Stimulated activated memory B cell treated with anti-CD40 and anti-IgM and Interleukin-4, amounts not matched to agents 10 μg/mL and 1 μg/mL and 100 μg/mL, for 72 hours (primary cell): ENCODE measurements around the gene USP6.
A peak's percentile ranks its signal among the peaks of the same experiment; 100 is the strongest.
"Not testable (repeated sequence)": the region's sequence is repeated elsewhere in the genome, so short reads cannot be mapped to it uniquely, and the experiment has no call there.

ENCODE experiments used
- ATAC-seq: fragments of 150-1000 bp; cut with Tn5 transposase; 2 replicates; pipeline ENCODE4 v1.10.0; 2021
- H3K27ac Mint-ChIP-seq: one replicate; pipeline ENCODE4 v1.8.0; 2022; ENCODE audit warnings: mild to moderate bottlenecking, mixed read lengths
- H3K27me3 Mint-ChIP-seq: one replicate; pipeline ENCODE4 v1.8.0; 2022; ENCODE audit warnings: mixed read lengths
- H3K36me3 Mint-ChIP-seq: one replicate; pipeline ENCODE4 v1.8.0; 2022; ENCODE audit warnings: mixed read lengths
- H3K4me1 Mint-ChIP-seq: one replicate; pipeline ENCODE4 v1.8.0; 2022; ENCODE audit warnings: mixed read lengths
- H3K4me3 Mint-ChIP-seq: one replicate; pipeline ENCODE4 v1.8.0; 2022; ENCODE audit warnings: mild to moderate bottlenecking, moderate library complexity, mixed read lengths
- H3K9me3 Mint-ChIP-seq: one replicate; pipeline ENCODE4 v1.8.0; 2022; ENCODE audit warnings: mixed read lengths

The USP6 gene

DNA sequence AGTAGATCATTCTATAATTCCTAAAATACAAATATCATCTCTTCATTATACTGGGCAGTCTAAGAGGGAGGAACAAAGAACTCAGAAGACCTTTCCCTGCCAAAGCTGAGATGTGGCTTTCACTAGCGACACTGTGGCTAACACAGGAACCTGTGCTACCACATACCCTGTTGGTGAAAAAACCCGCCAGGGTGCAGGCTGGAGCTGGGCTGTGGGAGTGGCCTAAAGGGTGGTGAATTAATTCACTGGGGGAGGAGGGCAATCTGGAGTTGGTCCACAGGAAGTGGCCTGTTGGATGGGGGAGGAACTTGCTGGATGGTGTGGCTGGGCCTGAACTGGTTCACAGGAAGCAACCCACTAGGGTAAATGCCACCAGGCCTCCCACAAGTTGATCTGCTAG is 68.5 kb downstream of the USP6 start:
- Mint-ChIP-seq H3K27ac (no peak overlapping the region), H3K4me1 (no peaks in the 10 kb centered on the region), H3K36me3 (peaks cover 62% of the 10 kb centered on the region), H3K27me3 (no peaks in the 10 kb centered on the region), H3K9me3 (peaks cover 31% of the 10 kb centered on the region), H3K4me3 (no peak overlapping the region)
- no peak for ATAC-seq

DNA sequence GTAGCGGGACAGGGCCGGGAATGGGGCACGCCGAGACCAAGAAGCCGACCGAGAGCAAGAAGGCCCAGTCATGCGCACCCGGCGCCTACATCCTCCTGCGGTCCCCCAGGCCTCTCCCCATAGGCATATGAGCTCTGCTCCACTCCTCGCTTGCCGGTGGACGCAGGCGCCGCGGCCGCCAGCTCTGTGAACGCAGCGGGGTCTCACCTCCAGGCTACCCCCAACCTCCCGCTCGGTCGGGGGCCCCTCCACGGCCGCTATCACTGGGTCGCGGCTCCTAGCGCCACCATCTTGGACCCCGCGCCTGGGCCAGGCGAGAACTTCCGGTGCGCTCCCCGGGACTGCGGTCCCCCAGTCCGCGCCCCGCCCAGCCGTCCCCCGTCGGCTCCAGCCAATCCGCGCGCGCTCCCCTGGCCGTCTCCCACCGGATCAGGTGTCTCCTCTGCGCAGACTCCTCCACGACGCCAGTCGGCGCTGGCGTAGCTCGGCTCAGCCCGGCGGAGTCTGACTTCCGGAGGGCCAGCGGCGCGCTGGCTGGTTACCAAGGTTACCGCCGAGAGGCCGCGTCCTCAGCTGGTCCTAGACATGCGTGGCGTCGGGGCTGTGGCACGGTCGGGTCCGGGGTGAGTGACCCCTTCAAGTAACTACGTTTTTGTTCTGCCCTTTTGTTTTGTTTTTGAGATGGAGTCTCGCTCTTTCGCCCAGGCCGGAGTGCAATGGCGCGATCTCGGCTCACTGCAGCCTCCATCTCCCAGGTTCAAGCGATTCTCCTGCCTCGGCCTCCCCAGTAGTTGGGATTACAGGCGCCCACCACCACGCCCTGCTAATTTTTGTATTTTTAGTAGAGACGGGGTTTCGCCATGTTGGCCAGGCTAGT is 75.9 kb downstream of the USP6 start, which contains the start of gene ZNF594:
Gene ZNF594 (minus strand): TSS at position 328 of the 877 bp plus-strand sequence. CDS start 7,612 bp downstream, outside the sequence.
- Mint-ChIP-seq H3K27me3 (no peaks in the 10 kb centered on the region), H3K4me3 (peak within 1 kb of the TSS; percentile 85), H3K9me3 (peaks cover 11% of the 10 kb centered on the region), H3K4me1 (peaks cover 27% of the 10 kb centered on the region), H3K27ac (peak within 1 kb of the TSS; percentile 93), H3K36me3 (peaks cover 39% of the 10 kb centered on the region)
- ATAC-seq: peak; percentile 100

DNA sequence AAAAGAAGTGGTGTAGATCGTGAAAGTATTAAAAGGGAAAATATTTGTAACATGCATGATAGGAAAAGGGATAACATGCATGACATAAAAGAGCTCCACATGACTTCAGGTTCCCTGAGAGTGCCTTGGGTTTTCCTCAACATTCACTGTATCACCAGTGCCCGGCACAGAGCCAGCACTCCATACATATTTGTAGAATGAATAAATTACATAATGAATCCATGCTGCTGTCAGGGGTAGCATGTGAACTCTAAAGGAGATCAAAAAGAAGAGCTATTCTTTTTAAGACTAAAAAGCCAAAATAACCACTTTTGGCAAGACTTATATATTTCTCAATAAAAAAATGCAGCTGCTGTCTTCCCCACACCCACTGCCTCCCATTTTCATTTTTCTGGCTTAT is 78.5 kb downstream of the USP6 start:
- Mint-ChIP-seq H3K27me3 (no peaks in the 10 kb centered on the region), H3K4me3 (no peak overlapping the region), H3K36me3 (peaks cover 19% of the 10 kb centered on the region), H3K27ac (no peak overlapping the region), H3K4me1 (peaks cover 42% of the 10 kb centered on the region), H3K9me3 (peaks cover 3% of the 10 kb centered on the region)
- no peak for ATAC-seq

DNA sequence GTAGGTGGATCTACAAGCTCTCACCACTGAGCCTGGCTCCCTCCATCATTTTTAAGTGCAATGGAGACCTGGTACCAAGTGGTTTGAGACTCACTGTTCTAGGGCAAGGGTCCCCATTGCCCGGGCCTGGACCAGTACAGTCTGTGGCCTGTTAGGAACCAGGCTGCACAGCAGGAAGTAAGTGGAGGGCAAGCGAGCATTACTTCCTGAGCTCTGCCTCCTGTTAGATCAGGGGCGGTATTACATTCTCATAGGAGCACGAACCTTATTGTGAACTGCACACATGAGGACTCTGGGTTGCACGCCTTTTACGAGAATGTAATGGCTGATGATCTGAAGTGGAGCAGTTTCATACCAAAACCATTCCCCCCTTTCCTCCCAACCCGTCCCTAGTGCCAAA is 82.6 kb downstream of the USP6 start:
- Mint-ChIP-seq H3K4me3 (no peak overlapping the region), H3K9me3 (no peaks in the 10 kb centered on the region), H3K27me3 (no peaks in the 10 kb centered on the region), H3K4me1 (peaks cover 34% of the 10 kb centered on the region), H3K36me3 (peaks cover 15% of the 10 kb centered on the region), H3K27ac (peak overlapping the region; percentile 85)
- peak; percentile 62 for ATAC-seq

DNA sequence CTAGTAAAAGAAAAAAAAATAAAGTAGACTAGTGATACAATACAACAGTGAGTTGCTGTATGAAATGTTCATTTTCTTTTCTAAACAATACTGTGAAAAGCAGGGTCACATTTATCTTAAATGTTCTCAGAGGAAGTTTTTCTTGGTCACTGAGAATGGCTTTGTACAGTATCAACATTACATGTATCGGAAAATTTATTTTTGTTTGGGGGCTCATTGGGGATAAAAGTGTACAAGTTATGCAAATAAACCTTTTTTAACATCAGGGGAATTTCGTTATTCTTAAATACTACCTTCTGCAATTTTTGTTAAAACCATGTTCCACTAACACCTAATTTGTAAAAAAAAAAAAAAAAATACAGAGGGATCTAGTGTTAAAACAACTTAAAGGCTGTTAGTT is 84.5 kb downstream of the USP6 start:
- no peak overlapping the region for H3K4me3 Mint-ChIP-seq
- peak overlapping the region; percentile 55 for H3K27ac Mint-ChIP-seq
- H3K36me3 Mint-ChIP-seq: peaks cover 25% of the 10 kb centered on the region
- H3K9me3 Mint-ChIP-seq: peaks cover 5% of the 10 kb centered on the region
- H3K27me3 Mint-ChIP-seq: no peaks in the 10 kb centered on the region
- peaks cover 44% of the 10 kb centered on the region for H3K4me1 Mint-ChIP-seq
- ATAC-seq: no peak

DNA sequence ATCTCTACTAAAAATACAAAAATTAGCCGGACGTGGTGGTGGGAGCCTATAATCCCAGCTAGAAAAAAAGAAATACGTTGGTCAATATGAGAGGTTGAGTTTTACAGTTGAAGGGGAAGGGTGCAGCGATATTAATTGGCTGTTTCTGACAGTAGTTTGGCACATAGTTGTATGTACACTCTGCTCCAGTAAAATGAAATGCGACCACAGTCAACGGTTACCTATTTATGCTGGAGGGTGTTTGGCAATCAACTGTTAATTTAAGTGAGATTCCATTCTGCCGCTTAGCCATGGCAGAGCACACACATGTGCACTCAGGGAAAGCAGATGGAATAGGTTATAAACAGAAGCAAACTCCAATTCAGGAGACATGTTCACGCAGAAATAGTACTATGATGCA is 85.2 kb downstream of the USP6 start:
- ATAC-seq: no peak
- Mint-ChIP-seq H3K4me3 (no peak overlapping the region), H3K36me3 (peaks cover 25% of the 10 kb centered on the region), H3K27ac (peak overlapping the region; percentile 55), H3K4me1 (peaks cover 44% of the 10 kb centered on the region), H3K27me3 (no peaks in the 10 kb centered on the region), H3K9me3 (peaks cover 5% of the 10 kb centered on the region)

DNA sequence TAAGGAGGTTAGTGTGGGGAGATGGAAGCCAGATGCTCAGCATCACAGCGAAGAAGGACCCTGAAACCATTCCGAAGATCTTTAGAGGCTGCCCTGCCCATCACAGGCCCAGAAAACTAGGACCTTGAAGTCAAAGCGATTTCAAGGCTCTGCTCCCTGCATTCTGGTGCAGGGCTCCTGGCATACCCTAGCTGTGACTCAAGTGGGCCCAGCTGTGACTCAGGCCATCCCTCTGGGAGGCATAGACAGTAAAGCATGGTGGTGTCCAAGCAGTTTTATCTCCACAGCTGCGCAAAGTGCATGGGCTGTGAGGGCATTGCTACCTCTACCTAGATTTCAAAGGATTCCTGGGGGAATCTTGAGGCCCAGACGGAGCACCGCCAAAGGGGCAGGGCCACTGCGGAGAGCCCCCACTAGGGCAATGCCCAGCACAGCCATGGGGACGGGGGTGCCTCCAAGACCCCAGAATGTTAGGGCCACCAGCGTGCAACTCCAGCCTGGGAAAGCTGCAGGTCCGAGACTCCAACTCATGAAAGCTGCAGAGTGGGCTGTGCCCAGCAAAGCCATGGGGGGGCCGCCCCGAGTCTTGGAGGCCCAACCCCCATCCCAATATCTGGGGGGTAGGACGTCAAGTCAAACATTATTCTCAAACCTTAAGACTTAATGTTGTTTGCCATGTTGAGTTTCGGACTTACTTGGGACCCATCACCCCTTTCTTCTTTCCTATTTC is 87.5 kb downstream of the USP6 start:
- Mint-ChIP-seq H3K4me1 (peaks cover 47% of the 10 kb centered on the region), H3K4me3 (no peak overlapping the region), H3K27ac (peak overlapping the region; percentile 85), H3K36me3 (peaks cover 32% of the 10 kb centered on the region), H3K27me3 (no peaks in the 10 kb centered on the region), H3K9me3 (peaks cover 8% of the 10 kb centered on the region)
- ATAC-seq: no peak

DNA sequence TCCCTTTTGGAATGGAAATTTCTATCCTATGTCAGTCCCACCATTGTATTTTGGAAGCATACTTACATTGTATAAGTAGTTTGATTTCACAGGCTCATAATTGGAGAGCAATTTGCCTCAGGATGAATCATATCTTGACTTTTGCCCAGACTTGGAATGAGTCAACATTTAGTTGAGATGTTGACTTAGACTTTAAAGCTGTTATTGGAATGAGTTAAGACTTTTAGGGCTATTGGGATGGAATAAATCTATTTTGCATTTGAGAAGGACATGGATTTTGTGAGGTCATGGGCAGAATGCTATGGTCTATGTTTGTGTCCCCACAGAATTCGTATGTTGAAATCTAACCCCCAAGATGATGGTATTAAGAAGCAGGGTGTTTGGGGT is 88.1 kb downstream of the USP6 start:
- peaks cover 38% of the 10 kb centered on the region for H3K36me3 Mint-ChIP-seq
- peak overlapping the region; percentile 85 for H3K27ac Mint-ChIP-seq
- peaks cover 48% of the 10 kb centered on the region for H3K4me1 Mint-ChIP-seq
- peaks cover 11% of the 10 kb centered on the region for H3K9me3 Mint-ChIP-seq
- H3K4me3 Mint-ChIP-seq: no peak overlapping the region
- no peak for ATAC-seq
- no peaks in the 10 kb centered on the region for H3K27me3 Mint-ChIP-seq

DNA sequence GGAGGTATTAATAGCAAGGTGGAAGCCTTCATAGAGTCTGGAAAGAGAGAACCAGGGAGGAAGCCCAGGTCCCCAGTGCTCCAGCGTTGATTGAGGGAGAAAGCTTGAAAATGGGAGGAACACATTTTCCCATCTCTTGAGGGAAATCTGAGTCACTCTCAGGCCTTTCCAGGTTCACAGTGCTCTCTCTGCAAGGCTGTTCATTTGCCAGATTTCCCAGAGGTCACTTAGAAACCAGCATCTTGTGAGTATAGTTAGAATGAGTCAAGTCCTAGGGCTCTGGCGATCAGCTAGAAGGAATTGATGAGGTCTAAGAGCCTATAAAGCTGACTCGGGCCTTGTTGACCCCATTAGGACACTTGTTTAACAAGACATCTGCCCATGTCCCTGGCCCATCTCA is 93.6 kb downstream of the USP6 start:
- H3K4me3 Mint-ChIP-seq: no peak overlapping the region
- H3K27me3 Mint-ChIP-seq: no peaks in the 10 kb centered on the region
- H3K36me3 Mint-ChIP-seq: peaks cover 62% of the 10 kb centered on the region
- peaks cover 71% of the 10 kb centered on the region for H3K4me1 Mint-ChIP-seq
- peaks cover 6% of the 10 kb centered on the region for H3K9me3 Mint-ChIP-seq
- no peak for ATAC-seq
- peak overlapping the region; percentile 85 for H3K27ac Mint-ChIP-seq

DNA sequence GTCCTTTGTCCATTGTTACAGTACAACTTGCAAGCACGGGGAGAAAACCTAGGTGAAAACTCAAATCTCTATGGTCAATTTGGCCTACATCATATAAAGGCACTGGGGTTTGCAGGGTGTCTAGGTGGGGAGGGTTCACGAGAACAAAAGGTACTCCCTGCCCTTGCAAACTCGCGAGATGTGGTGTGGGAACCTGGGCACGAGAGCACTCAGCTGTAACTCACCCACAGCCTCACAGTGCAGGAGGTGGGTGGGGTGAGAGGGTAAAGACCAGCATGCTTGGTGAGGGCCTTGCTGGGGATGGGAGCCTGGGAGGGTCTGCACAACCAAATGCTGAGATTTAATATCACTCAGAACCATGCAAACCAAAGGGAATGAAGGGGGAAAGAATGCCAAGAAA is 94.3 kb downstream of the USP6 start:
- Mint-ChIP-seq H3K9me3 (peaks cover 6% of the 10 kb centered on the region), H3K36me3 (peaks cover 68% of the 10 kb centered on the region), H3K27ac (peak overlapping the region; percentile 85), H3K27me3 (no peaks in the 10 kb centered on the region), H3K4me1 (peaks cover 71% of the 10 kb centered on the region), H3K4me3 (peak overlapping the region; percentile 45)
- peak; percentile 65 for ATAC-seq

DNA sequence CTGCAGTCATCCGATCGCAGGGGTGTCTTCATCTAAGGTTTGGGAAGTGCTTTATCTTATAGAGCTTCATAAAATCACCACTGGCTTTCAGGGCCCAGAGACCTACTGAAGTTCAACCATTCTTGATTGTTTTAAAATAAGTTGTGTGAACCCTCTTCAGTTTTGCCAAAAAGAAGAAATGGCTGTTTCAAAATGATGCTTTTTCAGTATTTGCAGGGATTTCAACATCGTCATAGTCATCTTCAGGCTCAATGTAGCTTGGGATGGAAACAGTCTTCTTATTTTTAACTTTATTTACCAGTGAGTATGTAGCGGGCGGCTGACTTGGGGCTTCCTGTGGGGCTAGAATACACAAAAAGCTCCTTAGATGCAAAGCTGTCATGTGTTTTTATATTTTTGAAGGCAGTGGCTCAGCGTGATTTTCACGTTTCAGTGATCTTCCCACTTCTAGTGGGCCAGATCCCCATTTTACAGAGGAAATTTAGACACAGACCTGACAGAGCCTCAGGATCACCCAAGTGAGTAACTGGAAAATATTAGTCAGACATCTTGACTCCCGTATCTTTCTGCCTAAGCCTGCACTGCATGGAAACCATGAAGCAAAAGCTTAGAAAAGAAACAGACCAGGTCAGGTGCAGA is 94.9 kb downstream of the USP6 start:
- H3K9me3 Mint-ChIP-seq: peaks cover 6% of the 10 kb centered on the region
- H3K4me1 Mint-ChIP-seq: peaks cover 73% of the 10 kb centered on the region
- no peaks in the 10 kb centered on the region for H3K27me3 Mint-ChIP-seq
- peaks cover 72% of the 10 kb centered on the region for H3K36me3 Mint-ChIP-seq
- ATAC-seq: peak; percentile 88
- H3K27ac Mint-ChIP-seq: peak overlapping the region; percentile 85
- H3K4me3 Mint-ChIP-seq: peak overlapping the region; percentile 45

DNA sequence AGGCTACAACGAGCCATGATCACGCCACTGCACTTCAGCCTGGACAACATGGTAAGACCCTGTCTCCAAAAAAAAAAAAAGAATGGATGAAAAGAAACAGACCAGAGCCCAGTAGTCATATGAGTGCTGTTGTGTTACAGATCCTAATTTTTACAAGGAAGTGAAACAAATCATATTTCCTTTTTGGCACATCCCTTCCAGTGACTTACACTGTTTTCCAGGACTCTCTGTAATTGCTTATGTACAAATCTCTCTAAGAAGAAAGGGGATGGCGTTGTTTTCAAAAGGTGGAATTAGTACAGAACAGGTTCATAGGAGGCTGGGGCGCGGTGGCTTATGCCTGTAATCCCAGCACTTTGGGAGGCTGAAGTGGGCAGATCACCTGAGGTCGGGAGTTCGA is 95.6 kb downstream of the USP6 start:
- peak; percentile 14 for ATAC-seq
- peaks cover 74% of the 10 kb centered on the region for H3K36me3 Mint-ChIP-seq

DNA sequence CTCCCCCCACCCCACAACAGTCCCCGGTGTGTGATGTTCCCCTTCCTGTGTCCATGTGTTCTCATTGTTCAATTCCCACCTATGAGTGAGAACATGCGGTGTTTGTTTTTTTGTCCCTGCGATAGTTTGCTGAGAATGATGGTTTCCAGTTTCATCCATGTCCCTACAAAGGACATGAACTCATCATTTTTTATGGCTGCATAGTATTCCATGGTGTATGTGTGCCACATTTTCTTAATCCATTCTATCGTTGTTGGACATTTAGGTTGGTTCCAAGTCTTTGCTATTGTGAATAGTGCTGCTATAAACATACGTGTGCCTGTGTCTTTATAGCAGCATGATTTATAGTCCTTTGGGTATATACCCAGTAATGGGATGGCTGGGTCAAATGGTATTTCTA is 101.7 kb downstream of the USP6 start:
- peaks cover 58% of the 10 kb centered on the region for H3K4me1 Mint-ChIP-seq
- H3K27me3 Mint-ChIP-seq, H3K4me3 Mint-ChIP-seq, H3K27ac Mint-ChIP-seq, ATAC-seq, H3K9me3 Mint-ChIP-seq: not testable (repeated sequence)
- peaks cover 70% of the 10 kb centered on the region for H3K36me3 Mint-ChIP-seq

More for the DNA sequence above, 95.6 kb downstream of the USP6 start:
- Mint-ChIP-seq H3K4me1 (peaks cover 80% of the 10 kb centered on the region), H3K4me3 (peak overlapping the region; percentile 45), H3K9me3 (peaks cover 6% of the 10 kb centered on the region), H3K27me3 (no peaks in the 10 kb centered on the region), H3K27ac (peak overlapping the region; percentile 85)

DNA sequence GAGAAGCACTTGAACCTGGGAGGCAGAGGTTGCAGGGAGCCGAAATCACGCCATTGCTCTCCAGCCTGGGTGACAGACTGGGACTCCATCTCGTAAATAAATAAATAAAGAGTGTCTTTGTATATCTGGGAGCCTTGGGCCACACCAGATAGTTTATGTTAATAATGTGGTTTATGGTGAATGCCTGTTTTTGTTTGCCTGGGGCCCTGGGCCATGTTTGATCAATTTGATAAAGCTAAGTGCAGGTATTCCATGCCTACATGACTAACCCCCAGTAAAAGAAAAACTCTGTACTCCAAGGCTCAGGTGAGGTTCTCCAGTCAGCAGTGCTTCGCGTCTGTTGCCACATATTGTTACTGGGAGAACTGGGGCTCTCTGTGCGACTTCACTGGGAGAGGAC is 103.7 kb downstream of the USP6 start:
- ATAC-seq: no peak
- H3K4me1 Mint-ChIP-seq: peaks cover 62% of the 10 kb centered on the region
- H3K9me3 Mint-ChIP-seq: no peaks in the 10 kb centered on the region
- peaks cover 62% of the 10 kb centered on the region for H3K36me3 Mint-ChIP-seq
- H3K27ac Mint-ChIP-seq: peak overlapping the region; percentile 62
- H3K4me3 Mint-ChIP-seq: no peak overlapping the region
- no peaks in the 10 kb centered on the region for H3K27me3 Mint-ChIP-seq

DNA sequence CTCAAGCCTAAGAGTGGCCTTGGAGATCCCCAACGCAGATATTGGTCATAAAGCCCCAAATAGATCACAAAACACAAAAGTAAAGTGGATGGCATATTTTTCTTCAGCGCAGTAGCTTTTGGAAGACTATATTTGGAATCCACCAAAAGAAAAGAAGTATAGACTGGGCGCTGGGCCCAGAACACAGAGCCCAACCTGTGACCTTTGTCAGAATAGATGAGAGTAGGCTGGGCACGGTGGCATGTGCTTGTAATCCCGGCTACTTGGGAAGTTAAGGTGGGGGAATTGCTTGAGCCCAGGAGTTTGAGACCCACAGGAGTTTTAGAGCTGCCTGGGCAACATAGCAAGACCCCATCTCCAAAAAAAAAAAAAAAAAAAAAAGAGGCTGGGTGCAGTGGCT is 104.2 kb downstream of the USP6 start:
- peaks cover 61% of the 10 kb centered on the region for H3K36me3 Mint-ChIP-seq
- no peaks in the 10 kb centered on the region for H3K9me3 Mint-ChIP-seq
- no peaks in the 10 kb centered on the region for H3K27me3 Mint-ChIP-seq
- peak overlapping the region; percentile 62 for H3K27ac Mint-ChIP-seq
- H3K4me3 Mint-ChIP-seq: no peak overlapping the region
- H3K4me1 Mint-ChIP-seq: peaks cover 68% of the 10 kb centered on the region
- no peak for ATAC-seq
